GM18907 (cell line): ENCODE data around the gene PXDN.
A peak's percentile ranks its signal among the peaks of the same experiment; 100 is the strongest.

ENCODE experiments used
- ATAC-seq: cut with Tn5 transposase; IDR thresholded peaks from one replicate; pipeline ENCODE4 v1.9.1; 2021; ENCODE audit warnings: mild to moderate bottlenecking, moderate library complexity; ENCODE audit not compliant: unreplicated experiment

Gene PXDN

GRCh38 chr2:1754461-1755170, 10.3 kb upstream of the PXDN start:
- ATAC-seq: no peak

- ATAC-seq: no peak
These were observed 9.7 kb upstream of the PXDN start for GRCh38 chr2:1754046-1754445.

- no peak for ATAC-seq
These were observed 8.4 kb upstream of the PXDN start for GRCh38 chr2:1752751-1753150.

GRCh38 chr2:1751767-1752725, 7.7 kb upstream of the PXDN start:
- ATAC-seq: no peak

- peak; percentile 78 for ATAC-seq
These were observed 6.8 kb upstream of the PXDN start for GRCh38 chr2:1750933-1751766.

- no peak for ATAC-seq
These were observed 6.1 kb upstream of the PXDN start for GRCh38 chr2:1750270-1750932.

GRCh38 chr2:1749489-1750119, 5.3 kb upstream of the PXDN start:
- ATAC-seq: no peak

- no peak for ATAC-seq
These were observed 4.6 kb upstream of the PXDN start for GRCh38 chr2:1748741-1749488.

- no peak for ATAC-seq
These were observed 3.9 kb upstream of the PXDN start for GRCh38 chr2:1748176-1748740.

- ATAC-seq: no peak
These were observed 3.0 kb upstream of the PXDN start for GRCh38 chr2:1747065-1747941.

GRCh38 chr2:1746174-1747064, 2.1 kb upstream of the PXDN start:
- ATAC-seq: no peak

- no peak for ATAC-seq
These were observed 1.1 kb upstream of the PXDN start for GRCh38 chr2:1745171-1746023.

GRCh38 chr2:1744151-1744445, 217 bp downstream of the PXDN start:
- ATAC-seq: no peak

- ATAC-seq: no peak
These were observed 742 bp downstream of the PXDN start for GRCh38 chr2:1743396-1744150.

- no peak for ATAC-seq
These were observed 1.5 kb downstream of the PXDN start for GRCh38 chr2:1742681-1743395.
